ENCODE data around the gene MAEA. TPM values are rescaled to one million over a fixed set of nuclear protein-coding genes. Genes with fewer than 3 reads are reported as not detected.
A peak's percentile ranks its signal among the peaks of the same experiment; 100 is the strongest.

The MAEA gene
- total and polyA plus RNA-seq, 10 of the 15 experiments (the other 5 are each of a cell fraction or from before 2014, with no cell fraction given) = 3.6 to 67.1 (median 54.6) TPM

DNA sequence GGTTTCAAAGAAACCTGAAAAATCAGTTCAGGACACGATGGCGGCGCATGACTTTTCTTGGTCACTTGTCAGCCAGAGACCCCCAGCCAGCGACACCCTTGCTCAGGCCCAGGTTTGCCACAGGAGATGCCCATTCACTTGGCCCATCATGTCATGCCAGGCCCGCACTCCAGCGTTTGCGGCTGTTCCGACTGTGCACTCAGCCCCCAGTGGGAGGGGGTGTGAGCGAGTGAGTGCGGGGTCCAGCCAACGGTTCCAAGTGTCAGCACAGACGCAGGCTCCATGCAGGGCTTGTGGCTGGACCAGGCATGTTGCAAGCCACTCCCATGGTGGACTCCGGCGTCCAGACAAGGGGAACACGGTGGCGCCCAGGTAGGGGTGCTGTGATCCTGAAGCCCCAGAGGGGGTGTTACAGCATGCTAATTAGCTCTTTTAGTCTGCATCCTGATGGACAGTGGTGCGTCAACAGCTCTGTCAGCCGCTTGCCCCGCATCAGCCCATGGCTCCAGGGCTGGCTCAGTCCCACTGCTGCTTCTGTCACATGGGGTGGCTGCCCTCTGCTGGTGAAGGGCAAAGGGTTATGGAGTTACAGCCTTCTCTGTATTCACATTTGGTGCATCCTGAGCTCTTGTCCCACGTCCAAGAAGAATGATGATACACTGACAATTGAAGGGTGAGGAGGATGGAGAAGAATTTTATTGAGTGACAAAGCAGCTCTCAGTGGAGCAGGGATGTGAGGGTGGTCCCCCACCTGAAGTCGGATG is 3.7 kb upstream of the MAEA start:
- WGBS (ENCODE audit: insufficient coverage, insufficient replicate concordance, low lambda C conversion rate, missing lambda C conversion rate) = 67% methylated on average over 21 of the region's 21 CpGs
- ATAC-seq (no peak), DNase-seq (ENCODE audit: low read depth, low spot score) (no peak), FAIRE-seq (no peak)
- Histone ChIP-seq H3K27ac (ENCODE audit: control insufficient read depth, insufficient read depth) (no peak overlapping the region), H3K4me1 (ENCODE audit: control insufficient read depth, insufficient read depth, low read length) (no peaks in the 10 kb centered on the region), H3K79me2 (ENCODE audit: control insufficient read depth, insufficient read depth, low read length) (peaks cover 13% of the 10 kb centered on the region), H3K9me3 (replicated peaks; ENCODE audit: control insufficient read depth, insufficient read depth, low read length) (peaks cover 2% of the 10 kb centered on the region), H2AFZ (ENCODE audit: control insufficient read depth, low read depth, low read length) (no peak overlapping the region), H4K20me1 (ENCODE audit: control insufficient read depth, insufficient read depth) (no peaks in the 10 kb centered on the region), H3K4me2 (ENCODE audit: control insufficient read depth, insufficient read depth) (no peak overlapping the region), H3K36me3 (ENCODE audit: control insufficient read depth in 2 of 2, insufficient read depth in 2 of 2, low read length in 1 of 2) (no peaks in the 10 kb centered on the region), H3K9ac (ENCODE audit: control insufficient read depth, insufficient read depth, low read length) (no peak overlapping the region), H3K27me3 (replicated peaks in 1 of 2; ENCODE audit: control insufficient read depth in 2 of 2, insufficient read depth in 2 of 2, low read length in 1 of 2) (no peaks in the 10 kb centered on the region), H3K4me3 (no peak overlapping the region)
- in situ Hi-C loops (cut with MboI) = no loop called here
- intact Hi-C loops (cut with micrococcal nuclease; ENCODE audit: unreplicated experiment) = loop anchor here (5.0 kb wide), 1 partner anchor 61 kb away; the partner anchor contains the start of gene UVSSA
- BruUV-seq (replicated peaks) = no TSS peak
- peak; percentile 37; the same call in 1 of the 2 replicates for TF ChIP-seq SMC3 (IDR thresholded peaks at IDR 0.05; ENCODE audit: borderline replicate concordance, low read length)
- TF ChIP-seq, protein P1, sequence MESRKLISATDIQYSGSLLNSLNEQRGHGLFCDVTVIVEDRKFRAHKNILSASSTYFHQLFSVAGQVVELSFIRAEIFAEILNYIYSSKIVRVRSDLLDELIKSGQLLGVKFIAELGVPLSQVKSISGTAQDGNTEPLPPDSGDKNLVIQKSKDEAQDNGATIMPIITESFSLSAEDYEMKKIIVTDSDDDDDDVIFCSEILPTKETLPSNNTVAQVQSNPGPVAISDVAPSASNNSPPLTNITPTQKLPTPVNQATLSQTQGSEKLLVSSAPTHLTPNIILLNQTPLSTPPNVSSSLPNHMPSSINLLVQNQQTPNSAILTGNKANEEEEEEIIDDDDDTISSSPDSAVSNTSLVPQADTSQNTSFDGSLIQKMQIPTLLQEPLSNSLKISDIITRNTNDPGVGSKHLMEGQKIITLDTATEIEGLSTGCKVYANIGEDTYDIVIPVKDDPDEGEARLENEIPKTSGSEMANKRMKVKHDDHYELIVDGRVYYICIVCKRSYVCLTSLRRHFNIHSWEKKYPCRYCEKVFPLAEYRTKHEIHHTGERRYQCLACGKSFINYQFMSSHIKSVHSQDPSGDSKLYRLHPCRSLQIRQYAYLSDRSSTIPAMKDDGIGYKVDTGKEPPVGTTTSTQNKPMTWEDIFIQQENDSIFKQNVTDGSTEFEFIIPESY (IDR thresholded peaks at IDR 0.05) = 0 out of 2 replicates have a peak, but pooled peaks have one; percentile 36
- TF ChIP-seq PRDM15 (CRISPR knock-in tag; IDR thresholded peaks at IDR 0.05) = no peak
- TF ChIP-seq CEBPB (IDR thresholded peaks at IDR 0.05; ENCODE audit: borderline replicate concordance in 1 of 2, low read depth in 2 of 2, low read length in 2 of 2) = no peak
- 0 out of 2 replicates have a peak, but pooled peaks have one; percentile 12 for TF ChIP-seq YY1 (IDR thresholded peaks at IDR 0.05; ENCODE audit: low read depth, low read length)
- no peak for TF ChIP-seq BRCA1 (IDR thresholded peaks at IDR 0.05; ENCODE audit: low read depth, low read length)
- TF ChIP-seq RAD21 (IDR thresholded peaks at IDR 0.05; ENCODE audit: insufficient read depth, low read depth, low read length) = peak; percentile 65
- TF ChIP-seq, protein P2, sequence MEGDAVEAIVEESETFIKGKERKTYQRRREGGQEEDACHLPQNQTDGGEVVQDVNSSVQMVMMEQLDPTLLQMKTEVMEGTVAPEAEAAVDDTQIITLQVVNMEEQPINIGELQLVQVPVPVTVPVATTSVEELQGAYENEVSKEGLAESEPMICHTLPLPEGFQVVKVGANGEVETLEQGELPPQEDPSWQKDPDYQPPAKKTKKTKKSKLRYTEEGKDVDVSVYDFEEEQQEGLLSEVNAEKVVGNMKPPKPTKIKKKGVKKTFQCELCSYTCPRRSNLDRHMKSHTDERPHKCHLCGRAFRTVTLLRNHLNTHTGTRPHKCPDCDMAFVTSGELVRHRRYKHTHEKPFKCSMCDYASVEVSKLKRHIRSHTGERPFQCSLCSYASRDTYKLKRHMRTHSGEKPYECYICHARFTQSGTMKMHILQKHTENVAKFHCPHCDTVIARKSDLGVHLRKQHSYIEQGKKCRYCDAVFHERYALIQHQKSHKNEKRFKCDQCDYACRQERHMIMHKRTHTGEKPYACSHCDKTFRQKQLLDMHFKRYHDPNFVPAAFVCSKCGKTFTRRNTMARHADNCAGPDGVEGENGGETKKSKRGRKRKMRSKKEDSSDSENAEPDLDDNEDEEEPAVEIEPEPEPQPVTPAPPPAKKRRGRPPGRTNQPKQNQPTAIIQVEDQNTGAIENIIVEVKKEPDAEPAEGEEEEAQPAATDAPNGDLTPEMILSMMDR (IDR thresholded peaks at IDR 0.05 in 2 of 3, conservative IDR thresholded peaks at IDR 0.05 in 1 of 3; ENCODE audit: control insufficient read depth in 2 of 3, extremely low read depth in 1 of 3, insufficient read depth in 1 of 3, low read depth in 3 of 3, low read length in 3 of 3) = peak; percentile 33 to 42 (median 35); a peak in 4 of 6 replicates
- SMC1A ChIA-PET (ENCODE audit: uncharacterized antibody, unreplicated experiment) = interaction anchor here (0.7 to 4.1 kb wide), 4 partner anchors 18 to 155 kb away, joined by 3 to 12 read pairs (median 3); no protein-coding TSS in a partner anchor
- CTCF ChIA-PET = interaction anchor here (1.3 to 5.1 kb wide), 4 partner anchors 18 to 155 kb away, joined by 7 to 31 read pairs (median 10); partner anchors contain the start of gene UVSSA
- POLR2A ChIA-PET = no interaction called here
- RAD21 ChIA-PET (ENCODE audit: unreplicated experiment) = interaction anchor here (1.9 kb wide), 1 partner anchor 155 kb away, joined by 8 read pairs; no protein-coding TSS in a partner anchor

All from GM12878 (cell line).